ENCODE data around the gene KCNA5.

DNA sequence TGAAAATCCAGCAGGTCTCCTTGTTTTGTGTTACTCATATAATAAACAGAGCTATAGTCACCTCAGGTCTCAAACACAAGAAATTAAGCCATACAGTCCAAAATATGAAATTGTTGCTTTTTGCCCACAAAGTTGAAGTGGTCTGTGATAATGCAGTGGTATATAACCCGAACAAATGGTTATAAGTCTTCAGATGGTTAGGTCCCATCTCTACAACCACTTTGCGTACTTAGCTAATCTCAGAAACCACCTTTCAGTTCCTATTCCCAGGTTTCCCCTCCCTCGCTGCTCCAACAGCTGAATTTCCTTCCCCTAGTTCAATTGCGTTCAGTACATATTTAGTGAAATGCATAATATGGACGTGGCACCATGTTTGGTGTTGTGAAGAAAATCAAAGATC, 3.3 kb upstream of the KCNA5 start:
- TF ChIP-seq POLR2A (IDR thresholded peaks at IDR 0.05; ENCODE audit: low read depth, low read length), result no peak
- no peak for TF ChIP-seq POLR2AphosphoS5 (IDR thresholded peaks at IDR 0.05; ENCODE audit: low read depth, low read length)
- no peak for TF ChIP-seq TAF1 (IDR thresholded peaks at IDR 0.05; ENCODE audit: low read depth, low read length)
- no peak for TF ChIP-seq POU2F2 (IDR thresholded peaks at IDR 0.05; ENCODE audit: low read depth, low read length)
- no peak for TF ChIP-seq SPI1 (IDR thresholded peaks at IDR 0.05; ENCODE audit: low read depth, low read length)
- no peak for TF ChIP-seq PAX5 (IDR thresholded peaks at IDR 0.05; ENCODE audit: insufficient read depth, low read length, severe bottlenecking)

All from GM12891 (cell line).